Stimulated activated CD4-positive, alpha-beta T cell treated with anti-CD3 and anti-CD28 coated beads, Interleukin-2, amount 100 ng/mL, for 48 hours (primary cell): ENCODE data around the gene VMP1.
"Not testable (repeated sequence)": the region's sequence is repeated elsewhere in the genome, so short reads cannot be mapped to it uniquely, and the experiment has no call there.

Experiments used
- DNase-seq, 2 donors: peaks; one replicate each; pipeline ENCODE4 v3.0.0-alpha.2; 2020

The VMP1 gene

DNA sequence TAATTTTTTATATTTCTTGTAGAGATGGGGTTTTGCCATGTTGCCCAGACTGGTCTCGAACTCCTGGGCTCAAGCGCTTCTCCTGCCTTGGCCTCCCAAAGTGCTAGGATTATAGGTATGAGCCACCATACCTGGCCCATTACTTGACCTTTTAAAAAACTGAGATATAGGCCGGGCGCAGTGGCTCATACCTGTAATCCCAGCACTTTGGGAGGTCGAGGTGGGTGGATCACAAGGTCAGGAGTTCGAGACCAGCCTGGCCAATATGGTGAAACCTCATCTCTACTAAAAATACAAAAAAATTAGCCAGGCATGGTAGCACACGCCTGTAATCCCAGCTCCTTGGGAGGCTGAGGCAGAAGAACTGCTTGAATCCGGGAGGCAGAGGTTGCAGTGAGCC is 166.0 kb downstream of the VMP1 start:
- DNase-seq: not testable (repeated sequence)

DNA sequence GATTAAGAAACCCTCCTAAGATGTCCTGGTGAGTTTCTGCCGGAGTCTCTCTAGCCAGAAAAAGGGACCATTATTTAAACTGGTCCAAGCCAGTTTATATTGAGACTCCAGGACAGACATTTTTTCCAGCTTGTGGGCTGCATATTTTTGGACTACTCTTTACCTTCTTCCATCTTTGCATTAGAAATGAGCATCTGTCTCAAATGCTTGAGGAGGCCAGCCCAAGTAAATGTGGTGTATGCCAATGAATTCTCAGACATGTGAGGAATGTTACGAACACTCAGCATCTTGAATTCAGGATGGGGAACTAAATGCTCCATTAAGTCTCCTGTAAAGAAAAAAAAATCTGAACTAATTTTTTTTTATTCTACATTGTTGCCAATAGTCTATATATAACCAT is 166.9 kb downstream of the VMP1 start:
- no peak for DNase-seq

DNA sequence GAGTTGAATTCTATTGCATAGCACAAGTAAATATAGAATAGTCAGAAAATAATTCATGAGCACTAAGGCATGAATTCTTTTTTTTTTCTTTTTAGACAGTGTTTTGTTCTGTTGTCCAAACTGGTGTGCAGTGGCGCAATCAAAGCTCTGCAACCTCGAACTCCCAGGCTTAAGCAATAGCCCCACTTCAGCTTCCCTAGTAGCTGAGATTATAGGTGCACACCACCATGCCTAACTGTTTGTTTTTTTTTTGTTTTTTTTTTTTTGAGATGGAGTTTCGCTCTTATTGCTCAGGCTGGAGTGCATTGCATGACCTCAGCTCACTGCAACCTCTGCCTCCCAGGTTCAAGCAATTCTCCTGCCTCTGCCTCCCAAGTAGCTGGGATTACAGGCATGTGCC is 168.7 kb downstream of the VMP1 start:
- no peak for DNase-seq

DNA sequence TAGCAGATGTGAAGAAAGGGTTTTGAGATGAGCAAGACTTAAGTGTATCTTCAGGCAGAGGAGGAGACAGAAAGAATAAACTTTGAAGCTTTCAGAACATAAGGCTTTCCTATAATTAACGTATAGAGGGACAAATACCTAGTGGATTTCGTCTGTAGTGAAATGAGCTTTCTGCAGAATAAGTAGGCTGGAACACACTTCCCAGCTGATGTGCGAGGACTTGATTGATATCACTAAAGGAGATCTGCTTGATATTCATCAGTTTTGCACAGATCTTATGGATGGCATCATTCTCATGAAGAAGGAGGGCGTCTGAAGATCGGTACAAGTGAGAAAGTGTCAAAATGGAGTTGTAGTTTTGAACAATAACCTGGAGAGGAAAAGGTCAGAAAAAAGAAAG is 170.5 kb downstream of the VMP1 start:
- no peak for DNase-seq

DNA sequence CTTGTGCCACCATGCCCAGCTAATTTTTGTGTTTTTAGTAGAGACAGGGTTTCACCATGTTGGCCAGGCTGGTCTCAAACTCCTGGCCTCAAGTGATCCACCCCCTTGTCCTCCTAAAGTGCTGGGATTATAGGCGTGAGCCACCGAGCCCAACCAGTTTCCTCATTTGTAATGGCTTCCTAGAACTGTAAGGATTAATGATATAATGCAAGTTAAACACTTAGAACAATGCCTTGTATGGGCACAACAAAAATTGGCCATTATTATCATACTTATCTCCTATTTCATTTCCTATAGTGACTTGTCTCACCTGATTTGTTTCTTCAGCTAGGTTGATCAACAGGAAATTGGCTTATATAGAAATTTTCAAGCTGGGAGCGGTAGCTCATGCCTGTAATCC is 171.2 kb downstream of the VMP1 start:
- DNase-seq: no peak

DNA sequence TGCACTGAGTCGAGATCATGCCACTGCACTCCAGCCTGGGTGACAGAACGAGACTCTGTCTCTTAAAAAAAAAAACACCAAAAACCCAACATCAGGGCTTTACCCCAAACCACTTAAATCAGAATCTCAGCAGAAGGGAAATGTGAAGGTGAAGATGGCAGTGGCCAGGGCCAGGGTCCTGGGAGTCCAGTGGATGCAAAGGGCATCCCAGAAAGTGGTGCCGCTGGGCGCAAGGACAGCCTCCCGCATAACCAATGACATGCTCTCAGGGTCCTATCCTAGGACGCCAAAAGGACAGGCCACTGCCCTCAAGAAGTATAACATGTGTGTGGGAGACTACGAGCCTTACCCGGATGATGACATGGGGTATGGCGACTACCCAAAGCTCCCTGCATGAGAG is 177.4 kb downstream of the VMP1 start:
- DNase-seq: no peak

DNA sequence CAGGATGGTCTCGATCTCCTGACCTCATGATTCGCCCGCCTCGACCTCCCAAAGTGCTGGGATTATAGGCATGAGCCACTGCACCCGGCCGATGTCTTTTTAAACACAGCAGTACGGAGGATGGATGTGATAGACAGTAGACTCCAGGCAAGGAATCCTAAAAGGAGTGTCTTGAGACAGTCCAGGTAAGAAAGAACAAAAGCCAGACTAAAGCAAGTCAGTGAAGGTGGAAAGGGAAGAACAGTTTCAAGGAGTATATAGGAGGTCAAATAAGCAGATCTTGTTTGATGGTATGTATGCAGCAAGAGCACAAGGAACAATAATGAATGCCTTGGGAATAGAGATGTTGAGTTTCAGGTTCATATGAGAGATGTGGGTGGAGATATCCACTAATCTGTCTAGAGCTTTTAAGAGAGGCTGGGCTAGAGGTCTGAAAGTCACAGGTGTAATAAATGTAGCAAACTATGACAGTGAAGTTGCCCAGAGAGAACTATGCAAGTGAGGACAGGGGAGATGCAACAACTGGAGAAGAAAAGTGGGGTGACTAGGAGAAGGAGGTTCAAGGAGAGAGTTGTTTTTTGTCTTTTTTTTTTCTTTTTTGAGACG is 180.8 kb downstream of the VMP1 start:
- no peak for DNase-seq

DNA sequence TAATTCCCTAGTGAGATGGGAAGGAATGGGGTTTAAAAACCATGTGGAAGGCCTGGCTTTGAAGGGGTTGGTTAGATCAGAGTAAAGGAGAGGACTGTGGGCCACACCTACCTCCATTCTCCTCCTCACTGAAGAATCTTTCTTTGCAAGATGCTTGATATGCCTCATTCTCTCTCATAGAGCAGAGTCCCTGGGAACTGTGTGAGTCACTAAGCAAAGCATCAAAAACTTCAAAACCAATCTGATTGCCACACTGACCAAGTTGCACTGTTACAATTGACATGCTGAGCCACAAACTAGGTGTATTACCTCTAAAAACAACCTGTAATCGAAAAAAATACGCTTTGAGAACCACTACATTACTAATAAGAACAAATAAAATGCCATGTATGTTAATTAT is 183.3 kb downstream of the VMP1 start:
- DNase-seq: no peak
